ENCODE data around the gene PIP5K1C.

DNA sequence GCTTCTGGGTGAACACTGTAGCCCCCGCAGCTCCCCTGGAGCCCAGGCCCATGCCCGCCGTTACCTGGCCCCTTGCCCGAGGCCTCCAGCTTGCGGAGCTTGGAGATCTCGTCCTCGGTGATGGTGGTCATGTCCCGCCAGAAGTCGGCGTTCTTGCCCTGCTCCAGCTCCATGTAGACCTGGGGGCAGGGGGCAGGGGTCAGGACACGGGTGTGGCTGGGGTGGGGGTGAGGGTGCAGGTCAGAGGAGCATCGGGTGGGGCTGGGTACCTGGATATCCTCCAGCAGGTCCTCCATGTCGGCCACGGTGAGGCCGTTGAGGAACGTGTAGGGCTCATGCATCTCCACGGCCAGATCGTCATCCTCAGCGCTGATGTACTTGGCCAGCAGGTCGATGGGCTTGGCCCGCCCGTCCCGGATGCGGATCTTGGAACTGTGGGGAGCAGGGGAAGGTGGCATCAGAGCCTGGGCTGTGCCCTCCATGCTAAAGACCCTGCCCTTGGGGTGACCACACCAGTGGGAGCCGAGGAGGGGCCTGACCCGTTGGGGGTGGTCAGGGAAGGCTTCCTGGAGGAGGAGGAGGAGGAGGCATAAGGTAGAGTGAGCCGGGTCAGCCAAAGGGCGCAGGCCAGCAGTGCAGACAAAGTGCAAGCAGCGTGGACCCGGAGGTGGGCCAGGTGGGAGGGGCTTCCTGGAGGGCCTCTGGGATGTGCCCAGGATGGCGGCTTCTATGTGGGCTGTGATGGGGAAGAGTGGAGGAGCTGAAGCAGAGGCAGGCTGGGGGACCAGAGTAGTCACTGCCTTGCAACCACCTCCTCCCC, 81.2 kb downstream of the PIP5K1C start:
- no peak for TF ChIP-seq EZH2 (IDR thresholded peaks at IDR 0.05)
- TF ChIP-seq, protein P1, sequence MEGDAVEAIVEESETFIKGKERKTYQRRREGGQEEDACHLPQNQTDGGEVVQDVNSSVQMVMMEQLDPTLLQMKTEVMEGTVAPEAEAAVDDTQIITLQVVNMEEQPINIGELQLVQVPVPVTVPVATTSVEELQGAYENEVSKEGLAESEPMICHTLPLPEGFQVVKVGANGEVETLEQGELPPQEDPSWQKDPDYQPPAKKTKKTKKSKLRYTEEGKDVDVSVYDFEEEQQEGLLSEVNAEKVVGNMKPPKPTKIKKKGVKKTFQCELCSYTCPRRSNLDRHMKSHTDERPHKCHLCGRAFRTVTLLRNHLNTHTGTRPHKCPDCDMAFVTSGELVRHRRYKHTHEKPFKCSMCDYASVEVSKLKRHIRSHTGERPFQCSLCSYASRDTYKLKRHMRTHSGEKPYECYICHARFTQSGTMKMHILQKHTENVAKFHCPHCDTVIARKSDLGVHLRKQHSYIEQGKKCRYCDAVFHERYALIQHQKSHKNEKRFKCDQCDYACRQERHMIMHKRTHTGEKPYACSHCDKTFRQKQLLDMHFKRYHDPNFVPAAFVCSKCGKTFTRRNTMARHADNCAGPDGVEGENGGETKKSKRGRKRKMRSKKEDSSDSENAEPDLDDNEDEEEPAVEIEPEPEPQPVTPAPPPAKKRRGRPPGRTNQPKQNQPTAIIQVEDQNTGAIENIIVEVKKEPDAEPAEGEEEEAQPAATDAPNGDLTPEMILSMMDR (IDR thresholded peaks at IDR 0.05) = no peak
- no peak for TF ChIP-seq EZH2phosphoT487 (IDR thresholded peaks at IDR 0.05)
